HepG2 (cell line): Measurements from ENCODE around the gene SIAE. TPM values are rescaled to one million over a fixed set of nuclear protein-coding genes. Genes with fewer than 3 reads are reported as not detected.

Source experiments
- ATAC-seq: fragments of 200-7000 bp; cut with Tn5 transposase; 3 replicates; pipeline ENCODE4 v1.9.1; 2020; ENCODE audit warnings: mild to moderate bottlenecking, moderate library complexity
- BruUV-seq: library from RNA; stranded (reverse); fragments of 400-500 nt; replicated peaks from 2 replicates; lab custom pipeline; 2021; lab: Mats Ljungman, UMichigan
- CTCF ChIA-PET: fragments of 300-600 bp; formaldehyde crosslinking; extraction: SDS; loops from one replicate; lab custom pipeline; 2021; ENCODE audit warnings: low total read pairs, inconsistent platforms, low intra/inter-chr PET ratio; lab: Yijun Ruan, JAX
- POLR2A ChIA-PET: fragments of 350-600 bp; sonication (Branson Sonifier 250); formaldehyde crosslinking; loops from one replicate; lab custom pipeline; 2020; ENCODE audit warnings: antibody characterized with exemption, inconsistent platforms; lab: Yijun Ruan, JAX
- DNase-seq: peaks from one replicate; pipeline ENCODE4 v3.0.0-alpha.2; 2015; ENCODE audit warnings: low spot score
- FAIRE-seq: peaks from 3 replicates; lab custom pipeline; 2011; peaks lifted over from hg19 to GRCh38; lab: Jason Lieb, UNC
- H2AFZ ChIP-seq: one replicate; pipeline ENCODE4 v1.6.1; 2011; ENCODE audit warnings: low read length, inconsistent platforms
- H3K27ac ChIP-seq: fragments of 300-600 bp; 3 replicates; pipeline ENCODE4 v1.8.0; 2011; ENCODE audit warnings: mixed run types, mild to moderate bottlenecking, mixed read lengths, low read length, inconsistent platforms; ENCODE audit not compliant: insufficient read depth; ENCODE audit errors: extremely low read length
- H3K27me3 ChIP-seq, 2 experiments: fragments of 200-600 bp in 1 of 2; 2 replicates in 1 of 2; 3 replicates in 1 of 2; pipeline versions ENCODE4 v1.6.0 to v1.8.0; 2011; ENCODE audit warnings: low read length in 2 of 2, mild to moderate bottlenecking in 2 of 2, moderate library complexity in 2 of 2, inconsistent platforms in 1 of 2; ENCODE audit not compliant: insufficient read depth in 2 of 2, control insufficient read depth in 1 of 2
- H3K36me3 ChIP-seq, 2 experiments: fragments of 200-600 bp in 1 of 2; replicated peaks in 1 of 2; 2 replicates in 1 of 2; 3 replicates in 1 of 2; pipeline versions ENCODE4 v1.5.1 to v1.8.0; 2011; ENCODE audit warnings: low read length in 2 of 2, inconsistent platforms in 1 of 2; ENCODE audit not compliant: insufficient read depth in 2 of 2, control insufficient read depth in 1 of 2
- H3K4me1 ChIP-seq: 2 replicates; pipeline ENCODE4 v1.5.1; 2012; ENCODE audit warnings: low read length, inconsistent platforms; ENCODE audit not compliant: insufficient read depth
- H3K4me2 ChIP-seq: 2 replicates; pipeline ENCODE4 v1.6.0; 2011; ENCODE audit warnings: low read depth, low read length, inconsistent platforms
- H3K4me3 ChIP-seq, 3 experiments: fragments of 200-600 bp in 1 of 3; sonication (generic), shearing (Covaris generic) in 1 of 3; replicated peaks in 1 of 3; 2 replicates each; pipeline ENCODE4 v1.5.1; 2011 to 2016; ENCODE audit warnings: low read length in 3 of 3, inconsistent platforms in 2 of 3, low read depth in 2 of 3, mild to moderate bottlenecking in 2 of 3, control low read depth in 1 of 3, mixed read lengths in 1 of 3; ENCODE audit not compliant: insufficient read depth in 1 of 3
- H3K79me2 ChIP-seq: one replicate; pipeline ENCODE4 v1.6.1; 2011; ENCODE audit warnings: low read length, inconsistent platforms; ENCODE audit not compliant: insufficient read depth
- H3K9ac ChIP-seq: 2 replicates; pipeline ENCODE4 v1.6.0; 2011; ENCODE audit warnings: mild to moderate bottlenecking, low read depth, low read length, inconsistent platforms; ENCODE audit not compliant: insufficient read depth
- H3K9me3 ChIP-seq: 2 replicates; pipeline ENCODE4 v1.5.1; 2012; ENCODE audit warnings: mild to moderate bottlenecking, low read length
- H4K20me1 ChIP-seq: 2 replicates; pipeline ENCODE4 v1.6.0; 2011; ENCODE audit warnings: inconsistent platforms, mild to moderate bottlenecking, low read length, moderate library complexity; ENCODE audit not compliant: insufficient read depth
- HOXD1 ChIP-seq: sonication (generic); formaldehyde crosslinking; IDR thresholded peaks from 2 replicates; pipeline ENCODE4 v1.5.0; 2020; ENCODE audit warnings: missing genetic modification reagents
- KAT8 ChIP-seq: IDR thresholded peaks from 2 replicates; pipeline ENCODE4 v1.6.1; 2016; ENCODE audit warnings: missing genetic modification reagents, missing compliant biosample characterization
- KLF15 ChIP-seq: sonication (generic); formaldehyde crosslinking; IDR thresholded peaks from 2 replicates; pipeline ENCODE4 v1.8.1; 2023; ENCODE audit warnings: borderline replicate concordance, mild to moderate bottlenecking, inconsistent platforms, missing genetic modification reagents, mixed read lengths
- MED8 ChIP-seq: sonication (generic); formaldehyde crosslinking; IDR thresholded peaks from 2 replicates; pipeline ENCODE4 v1.8.1; 2023; ENCODE audit warnings: mild to moderate bottlenecking, missing genetic modification reagents; ENCODE audit not compliant: insufficient replicate concordance
- MYC ChIP-seq: sonication (generic); formaldehyde crosslinking; IDR thresholded peaks from 2 replicates; pipeline ENCODE4 v1.9.0; 2021; ENCODE audit warnings: missing genetic modification reagents, borderline replicate concordance
- ONECUT2 ChIP-seq: sonication (generic); formaldehyde crosslinking; IDR thresholded peaks from 2 replicates; pipeline ENCODE4 v1.4.0; 2020; ENCODE audit warnings: missing genetic modification reagents
- TBX3 ChIP-seq: fragments of 450-650 bp; IDR thresholded peaks from 2 replicates; pipeline ENCODE4 v1.6.1; 2017; ENCODE audit warnings: antibody characterized with exemption, mild to moderate bottlenecking, inconsistent platforms, borderline replicate concordance
- YEATS4 ChIP-seq: sonication (generic); formaldehyde crosslinking; IDR thresholded peaks from 2 replicates; pipeline ENCODE4 v1.4.0; 2020; ENCODE audit warnings: missing genetic modification reagents, borderline replicate concordance
- ZC3H13 ChIP-seq: sonication (generic); formaldehyde crosslinking; IDR thresholded peaks from 2 replicates; pipeline ENCODE4 v1.8.1; 2023; ENCODE audit warnings: mild to moderate bottlenecking, missing genetic modification reagents, moderate library complexity
- ZNF589 ChIP-seq: sonication (generic); formaldehyde crosslinking; conservative IDR thresholded peaks from 2 replicates; pipeline ENCODE4 v1.8.0; 2022; ENCODE audit warnings: mild to moderate bottlenecking, moderate library complexity, missing genetic modification reagents
- WGBS: methylation state at CpG from one replicate; pipeline ENCODE4 v1.1.6; 2017; ENCODE audit warnings: low lambda C conversion rate; 5-methylcytosine and 5-hydroxymethylcytosine counted together
- in situ Hi-C: cut with HindIII; loops from 2 replicates; pipeline ENCODE4 v1.10.0; 2017; ENCODE audit warnings: low pct_unique_long_range_greater_than_20kb; ENCODE audit not compliant: extremely low pct_ligation_motif_present
- intact Hi-C: fragments of 100-400 bp; cut with micrococcal nuclease; formaldehyde crosslinking; loops from one replicate; pipeline ENCODE4 v1.10.0; 2022; ENCODE audit not compliant: unreplicated experiment
- polyA plus RNA-seq, 8 experiments: library from polyadenylated mRNA; depleted of rRNA in 3 of 8; stranded (reverse) in 7 of 8; unstranded in 1 of 8; fragments of >200 nt; fragmentation: Illumina TruSeq in 4 of 8; extraction: Trizol in 4 of 8; gene quantifications; 2 replicates each; pipeline versions ENCODE4 v1.2.1 to v1.2.3, GENCODE V29; 2011 to 2016; ENCODE audit warnings: low read depth in 4 of 8, missing spikeins in 1 of 8, mixed read lengths in 1 of 8; ENCODE audit not compliant: insufficient read depth in 1 of 8
- total RNA-seq, 5 experiments: library from RNA; depleted of rRNA; stranded (reverse); fragments of >200 nt; fragmentation: Illumina TruSeq; extraction: Trizol; gene quantifications; 2 replicates each; pipeline ENCODE4 v1.2.3, GENCODE V29; 2016; ENCODE audit warnings: low read depth in 1 of 5
- TF ChIP-seq, protein P1 (sequence below): IDR thresholded peaks from 2 replicates; pipeline ENCODE4 v1.6.1; 2012; ENCODE audit warnings: inconsistent platforms

SIAE gene
- total and polyA plus RNA-seq, 2 of the 13 experiments (the other 11 are each of a cell fraction or from before 2014, with no cell fraction given), result 7.0 to 22.4 TPM

DNA sequence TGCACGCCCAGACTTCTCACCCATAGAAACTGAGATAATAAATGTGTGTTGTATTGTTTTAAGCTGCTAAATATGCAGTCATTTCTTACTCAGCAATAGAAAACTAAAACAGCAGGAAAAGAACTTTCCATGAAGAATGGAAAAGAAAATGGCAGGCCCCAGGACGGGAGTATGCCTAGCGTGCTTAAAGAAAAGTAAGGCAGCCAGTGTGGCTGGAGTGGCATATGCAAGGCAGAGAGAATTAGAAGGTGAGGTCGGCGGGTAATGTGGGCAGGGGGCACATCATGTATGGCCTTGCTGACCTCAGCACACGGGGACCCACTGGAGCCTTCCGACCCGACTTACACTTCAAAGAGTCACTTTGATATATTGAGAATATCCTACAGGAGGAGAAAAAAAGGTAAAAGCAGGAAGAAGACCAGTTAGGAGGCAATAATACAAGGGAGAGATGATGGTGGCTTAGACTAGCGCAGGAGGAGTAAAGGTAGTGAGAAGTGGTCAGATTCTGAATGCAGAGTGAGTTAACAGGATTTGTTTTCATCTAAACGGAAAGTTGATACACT lies 30.4 kb downstream of the SIAE start:
- CTCF ChIA-PET, result interaction anchor here (1.0 to 2.2 kb wide), 2 partner anchors 194 to 225 kb away, joined by 3 to 17 read pairs; no protein-coding TSS in a partner anchor
- Histone ChIP-seq H3K27me3 (no peaks in the 10 kb centered on the region), H3K9ac (no peak overlapping the region), H3K4me1 (peaks cover 7% of the 10 kb centered on the region), H3K36me3 (no peaks in the 10 kb centered on the region), H2AFZ (no peak overlapping the region), H3K79me2 (no peaks in the 10 kb centered on the region), H3K4me3 (no peak overlapping the region), H3K9me3 (no peaks in the 10 kb centered on the region), H3K27ac (no peak overlapping the region), H3K4me2 (no peak overlapping the region), H4K20me1 (no peaks in the 10 kb centered on the region)
- no peak for FAIRE-seq
- in situ Hi-C loops (loop anchor here (5.0 to 10.0 kb wide), 2 partner anchors 194 to 222 kb away; partner anchors contain the start of gene ROBO3), intact Hi-C loops (no loop called here)
- POLR2A ChIA-PET, result no interaction called here
- TF ChIP-seq YEATS4 (CRISPR knock-in tag) (no peak), ZC3H13 (CRISPR knock-in tag) (no peak), KAT8 (CRISPR knock-in tag) (no peak), TBX3 (no peak), MYC (no peak), MED8 (no peak)
- TF ChIP-seq, protein P1, sequence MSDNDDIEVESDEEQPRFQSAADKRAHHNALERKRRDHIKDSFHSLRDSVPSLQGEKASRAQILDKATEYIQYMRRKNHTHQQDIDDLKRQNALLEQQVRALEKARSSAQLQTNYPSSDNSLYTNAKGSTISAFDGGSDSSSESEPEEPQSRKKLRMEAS, result no peak
- 95% methylated on average over 10 of the region's 10 CpGs for WGBS
- no TSS peak for BruUV-seq
- DNase-seq, result no peak
- no peak for ATAC-seq

DNA sequence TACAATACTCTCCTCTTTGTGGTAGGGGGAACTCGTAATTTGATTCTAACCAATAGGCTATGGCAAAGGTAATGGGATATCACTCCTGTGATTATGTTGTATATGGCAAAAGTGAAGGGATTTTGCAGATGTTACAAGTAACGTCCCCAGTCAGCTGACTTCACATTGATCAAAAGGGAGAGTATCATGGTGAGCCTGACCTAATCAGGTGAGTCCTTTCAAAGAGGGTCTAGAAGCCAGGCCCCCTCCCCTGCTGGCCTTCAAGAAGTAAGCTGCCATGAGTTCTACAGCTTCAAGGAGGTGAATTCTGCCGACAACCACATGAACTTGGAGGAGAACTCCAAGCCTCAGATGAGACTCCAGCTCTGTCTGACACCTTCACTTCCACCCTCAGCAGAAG lies 30.9 kb downstream of the SIAE start:
- WGBS, result 96% methylated on average over 3 of the region's 3 CpGs
- Histone ChIP-seq H3K27ac (no peak overlapping the region), H3K36me3 (no peaks in the 10 kb centered on the region), H3K79me2 (no peaks in the 10 kb centered on the region), H4K20me1 (no peaks in the 10 kb centered on the region), H3K4me2 (no peak overlapping the region), H2AFZ (no peak overlapping the region), H3K9me3 (no peaks in the 10 kb centered on the region), H3K27me3 (no peaks in the 10 kb centered on the region), H3K9ac (no peak overlapping the region), H3K4me1 (peaks cover 7% of the 10 kb centered on the region), H3K4me3 (no peak overlapping the region)
- in situ Hi-C loops (loop anchor here (5.0 to 10.0 kb wide), 2 partner anchors 195 to 222 kb away; partner anchors contain the start of gene ROBO3), intact Hi-C loops (no loop called here)
- ChIA-PET POLR2A (no interaction called here), CTCF (interaction anchor here (1.0 kb wide), 1 partner anchor 225 kb away, joined by 3 read pairs; no protein-coding TSS in a partner anchor)
- no TSS peak for BruUV-seq
- DNase-seq, result no peak
- no peak for ATAC-seq
- FAIRE-seq, result no peak
- TF ChIP-seq ZNF589 (CRISPR knock-in tag) (no peak), ONECUT2 (CRISPR knock-in tag) (no peak), KLF15 (CRISPR knock-in tag) (no peak), HOXD1 (no peak)
